Stimulated activated CD4-positive, alpha-beta T cell treated with anti-CD3 and anti-CD28 coated beads, Interleukin-4, amount 100 ng/mL, for 24 hours (primary cell): ENCODE results near the gene LRRC10B.

Source experiments
- DNase-seq: peaks from one replicate; pipeline ENCODE4 v3.0.0-alpha.2; 2020

The LRRC10B gene

DNA sequence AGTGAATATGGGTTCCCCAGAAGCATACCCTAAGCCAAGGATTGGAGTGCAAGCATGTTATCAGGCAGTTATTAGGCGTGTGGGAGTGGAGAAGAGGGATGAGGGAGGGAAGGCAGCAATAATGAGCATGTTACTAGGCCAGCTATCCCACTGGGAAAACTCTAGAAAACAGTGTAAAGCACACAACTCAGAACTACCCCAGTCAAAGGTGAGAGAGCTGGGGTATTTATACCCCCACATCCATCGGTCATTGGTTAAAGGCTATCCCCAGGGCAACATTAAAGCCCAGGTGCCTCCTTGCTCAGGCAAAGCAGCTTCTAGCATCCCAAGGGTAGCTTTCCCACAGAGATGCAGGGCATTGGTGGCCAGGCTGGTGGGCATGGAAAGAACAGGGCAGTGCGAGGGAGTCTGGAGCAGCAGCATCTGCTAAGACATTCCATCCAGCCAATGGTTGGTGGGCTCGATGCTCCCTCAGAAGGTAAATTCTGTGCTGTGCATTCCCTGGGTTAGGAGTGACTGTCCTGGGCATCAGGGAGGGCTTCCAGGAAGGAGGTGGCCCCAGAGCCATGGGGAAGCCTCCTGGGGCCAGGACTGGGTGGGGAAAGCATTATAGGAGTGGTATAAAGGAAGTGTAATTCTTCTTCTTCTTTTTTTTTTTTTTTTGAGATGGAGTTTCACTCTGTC lies 21.1 kb upstream of the LRRC10B start:
- DNase-seq, result no peak

DNA sequence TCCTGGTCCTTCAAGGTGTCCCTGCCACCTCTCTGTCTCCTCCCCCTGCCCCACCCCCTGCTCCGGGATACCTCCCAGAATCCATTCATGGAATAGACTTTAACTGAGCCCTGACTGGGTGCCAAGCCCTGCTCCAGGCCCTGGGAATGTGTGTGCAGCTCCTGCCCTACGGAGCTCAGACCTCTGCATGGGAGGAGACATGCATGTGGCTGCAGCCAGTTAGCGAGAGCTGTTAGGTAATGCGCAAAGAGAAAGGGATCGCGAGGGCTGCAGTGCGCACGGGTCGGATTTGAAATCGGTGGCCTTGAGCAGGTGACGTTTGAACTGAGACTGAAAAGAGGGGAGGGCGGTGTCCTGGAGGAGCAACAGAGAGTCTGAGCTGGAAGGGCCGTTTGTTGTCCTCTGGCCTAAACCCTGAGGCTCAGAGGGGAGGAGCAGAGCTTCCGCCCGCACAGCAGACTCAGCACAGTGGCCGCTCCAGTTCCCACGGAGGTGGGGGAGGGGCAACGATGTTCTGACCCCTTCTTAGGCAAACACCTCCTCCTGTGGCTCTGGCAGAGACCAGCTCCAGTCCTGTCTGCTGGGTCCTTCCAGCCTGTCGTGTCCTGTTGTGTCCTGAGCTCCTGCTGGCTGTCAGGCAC lies 19.8 kb upstream of the LRRC10B start:
- no peak for DNase-seq

DNA sequence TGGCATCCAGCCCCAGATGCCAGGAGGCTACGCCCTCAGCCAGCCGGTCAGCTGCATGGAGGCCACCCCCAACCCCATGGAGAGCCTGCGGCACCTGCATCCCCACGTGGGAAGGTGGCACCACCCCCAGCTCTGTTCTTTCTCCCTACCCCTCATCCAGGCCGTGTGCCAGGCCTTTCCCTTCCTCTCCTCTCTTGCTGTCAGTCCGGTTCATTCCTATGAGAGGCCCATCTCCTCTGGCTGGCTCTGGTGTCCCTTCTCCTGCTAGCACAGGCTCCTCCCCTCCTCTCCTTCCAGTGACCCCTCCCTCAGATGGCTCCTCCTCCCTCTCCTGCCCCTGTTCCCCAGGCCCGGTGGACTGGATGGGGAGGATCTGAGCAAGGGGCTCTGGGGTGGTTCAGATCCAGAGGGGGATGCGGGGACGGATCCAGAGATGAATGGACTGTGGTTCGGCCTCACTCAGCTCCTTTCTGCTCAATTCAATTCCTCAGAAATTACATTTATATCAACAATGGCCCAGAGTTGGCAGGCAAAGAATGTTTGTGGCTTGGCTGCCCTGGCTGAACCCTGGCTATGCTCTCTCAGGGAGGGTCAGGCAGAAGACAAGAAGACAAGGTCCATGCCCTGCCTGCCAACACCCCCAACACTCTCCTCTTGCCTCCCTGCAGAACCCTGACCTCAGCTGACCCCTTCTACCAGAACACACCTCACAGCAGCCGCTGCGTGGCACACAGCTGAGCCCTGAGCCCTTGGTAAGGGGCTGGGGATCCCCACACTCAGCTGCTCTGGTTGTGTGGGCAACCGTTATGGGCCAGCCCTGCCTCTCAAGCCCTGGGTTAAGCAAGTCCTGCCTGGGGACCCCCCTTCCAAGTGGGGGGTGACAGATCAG lies 18.5 kb upstream of the LRRC10B start:
- DNase-seq, result no peak

DNA sequence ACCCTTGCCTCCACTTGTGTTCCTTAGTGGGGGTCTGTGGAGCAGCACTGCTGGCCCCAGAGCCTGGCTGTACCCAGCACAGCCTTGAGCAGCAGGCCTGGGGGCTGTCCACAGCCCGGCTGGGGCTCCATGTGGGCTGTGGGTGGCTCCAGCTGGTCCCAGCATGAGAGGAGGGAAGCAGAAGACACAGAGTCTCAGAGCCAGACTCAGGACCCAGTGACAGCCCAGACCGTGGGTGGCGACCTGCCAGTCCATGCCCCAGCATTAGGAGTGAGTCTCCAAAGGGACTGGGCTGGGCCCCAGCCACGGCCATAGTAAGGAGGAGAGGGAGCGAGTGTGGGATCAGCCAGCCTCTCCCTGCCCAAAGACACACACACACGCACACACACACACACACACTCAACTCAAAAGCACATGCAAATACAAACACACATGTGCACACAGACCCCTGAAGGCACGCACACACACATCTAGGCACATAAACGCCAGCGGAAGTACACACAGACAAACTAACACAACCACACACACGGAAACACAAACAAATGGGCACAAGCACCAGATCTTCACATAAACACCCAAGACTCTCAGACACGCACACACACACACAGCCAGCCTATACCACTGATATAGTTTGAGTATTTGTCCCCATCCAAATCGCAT lies 16.7 kb upstream of the LRRC10B start:
- DNase-seq, result no peak

DNA sequence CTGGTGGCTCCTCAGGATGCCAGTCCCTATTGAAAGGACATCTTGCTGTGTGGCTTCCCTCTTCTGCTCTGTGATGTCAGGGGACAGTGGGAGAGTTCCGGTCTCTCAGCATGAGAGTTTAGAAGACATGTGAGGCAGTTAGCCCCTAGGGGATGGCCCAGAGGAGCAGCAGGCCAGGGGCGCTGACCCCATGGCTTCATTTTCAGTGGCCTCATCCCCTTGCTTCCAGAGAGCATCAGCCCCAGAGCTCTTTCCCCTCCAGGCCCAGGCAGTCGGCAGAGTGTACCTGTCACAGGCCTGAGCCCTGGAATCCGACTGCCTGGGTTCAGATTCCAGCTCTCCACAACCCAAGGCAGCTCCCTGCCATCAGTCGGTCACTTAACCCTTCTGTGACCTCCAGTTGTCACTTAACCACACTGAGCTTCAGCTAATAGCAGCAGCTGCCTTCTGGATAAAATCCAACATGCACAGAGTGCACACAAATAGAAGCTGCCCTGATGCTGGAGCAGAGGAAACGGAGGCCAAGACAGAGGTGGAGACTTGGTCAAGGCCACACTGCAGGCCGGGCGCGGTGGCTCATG lies 14.1 kb upstream of the LRRC10B start:
- DNase-seq, result no peak

DNA sequence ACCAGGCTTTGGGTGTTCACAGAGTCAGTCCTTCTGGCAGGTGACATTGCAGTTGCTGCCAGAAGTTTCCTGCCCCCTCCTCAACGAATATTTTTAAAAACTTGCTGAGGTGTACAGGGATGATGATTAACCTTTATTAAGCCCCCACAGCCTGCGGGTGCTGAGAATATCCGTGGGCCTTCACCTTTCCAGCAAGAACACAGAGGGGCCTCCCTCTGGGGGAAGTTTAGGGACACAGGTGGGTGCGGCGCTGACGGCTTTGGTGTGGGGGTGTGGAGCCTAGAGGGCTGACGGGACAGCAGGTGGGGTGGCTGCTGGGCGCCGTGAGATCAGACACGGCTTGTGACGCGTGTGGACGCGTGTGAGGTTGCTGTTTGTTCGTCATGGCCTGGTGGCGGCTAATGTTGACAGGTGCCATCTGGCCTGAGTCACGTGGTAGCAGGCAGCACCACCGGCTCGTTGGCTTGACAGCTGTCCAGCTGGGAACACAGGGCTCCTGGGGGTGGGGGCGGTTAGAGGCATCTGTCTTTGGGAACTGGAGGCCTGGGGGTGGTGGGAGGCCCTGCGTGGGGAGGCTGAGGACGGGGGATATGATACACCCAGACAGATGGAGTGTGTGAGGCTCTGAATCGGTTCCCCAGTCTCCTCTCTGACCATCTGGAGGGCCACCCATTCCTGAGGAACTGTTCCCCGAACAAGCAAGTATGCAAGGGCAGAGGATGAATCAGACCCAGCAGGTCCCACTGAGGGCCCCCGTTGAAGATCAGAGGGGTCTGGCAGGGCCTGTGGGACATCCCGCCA lies 12.5 kb upstream of the LRRC10B start:
- no peak for DNase-seq

DNA sequence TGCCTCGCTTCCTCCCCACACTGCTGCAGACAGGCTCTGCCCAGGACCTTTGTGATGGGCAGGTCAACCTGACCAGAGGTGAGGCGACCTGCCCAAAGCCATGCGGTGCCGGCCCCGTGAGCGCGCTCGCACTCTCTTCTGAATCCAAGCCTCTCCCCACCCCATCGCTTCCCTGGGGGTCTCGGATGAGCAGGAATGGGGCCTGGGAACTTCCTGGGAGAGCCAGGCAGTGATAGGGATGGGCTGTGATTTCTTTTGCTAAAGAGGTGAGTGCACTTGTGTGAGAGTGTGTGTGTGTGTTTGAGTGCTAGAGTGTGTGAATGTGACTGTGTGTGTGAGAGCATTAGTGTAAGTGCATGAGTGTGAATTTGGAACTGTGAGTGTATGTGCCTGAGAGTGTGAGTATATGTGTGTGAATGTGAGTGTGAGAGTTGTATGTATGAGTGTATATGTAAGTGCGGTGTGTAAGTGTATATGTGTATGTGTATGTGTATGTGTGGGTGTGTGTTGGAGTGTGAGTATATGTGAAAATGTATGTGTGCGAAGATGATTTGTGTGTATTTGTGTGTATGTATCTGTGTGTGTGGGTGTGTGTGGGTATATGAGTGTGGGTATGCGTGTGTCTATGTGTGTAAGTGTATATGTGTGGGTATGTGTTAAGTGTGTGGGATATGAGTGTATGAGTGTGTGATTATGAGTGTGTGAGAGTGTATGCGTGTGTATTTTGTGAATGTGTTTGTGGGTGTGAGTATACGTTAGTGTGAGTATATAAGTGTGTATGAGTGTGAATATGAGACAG lies 11.7 kb upstream of the LRRC10B start:
- no peak for DNase-seq

DNA sequence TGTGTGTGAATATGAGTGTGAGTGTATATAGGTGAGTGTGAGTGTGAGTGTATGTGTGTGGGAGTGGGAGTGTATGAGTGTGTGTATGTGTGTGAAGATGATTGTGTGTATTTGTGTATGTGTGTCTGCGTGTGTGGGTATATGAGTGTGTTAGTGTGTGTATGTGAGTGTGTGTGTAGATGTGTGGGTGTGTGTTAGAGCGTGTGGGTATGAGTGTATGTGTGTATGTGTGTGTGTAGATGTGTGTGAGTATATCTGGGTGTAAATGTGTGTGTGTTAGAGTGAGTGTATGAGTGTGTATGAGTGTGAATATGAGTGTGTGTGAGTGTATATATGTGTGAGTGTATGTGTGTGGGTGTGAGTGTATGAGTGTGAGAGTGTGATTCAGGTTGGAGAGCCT lies 11.1 kb upstream of the LRRC10B start:
- DNase-seq, result no peak

DNA sequence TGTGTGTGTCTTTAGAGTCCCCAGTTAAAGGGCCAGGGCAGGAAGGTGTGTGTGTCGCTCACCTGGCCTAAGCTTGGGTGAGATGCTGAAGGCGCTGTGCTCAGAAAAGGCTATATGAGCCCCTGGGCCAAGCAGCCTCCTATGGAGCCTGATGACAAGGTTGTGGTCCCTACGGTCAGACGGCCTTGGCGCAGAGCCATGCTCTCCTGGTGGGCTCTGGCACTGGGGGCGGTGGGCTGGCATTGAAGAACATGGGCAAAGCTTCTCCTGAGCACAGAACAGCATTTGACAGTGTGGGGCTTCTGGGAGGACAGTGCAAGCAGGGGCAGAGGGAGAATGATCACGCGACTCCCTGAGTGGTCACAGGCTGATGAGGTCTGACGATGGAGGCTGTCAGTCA lies 10.7 kb upstream of the LRRC10B start:
- no peak for DNase-seq

DNA sequence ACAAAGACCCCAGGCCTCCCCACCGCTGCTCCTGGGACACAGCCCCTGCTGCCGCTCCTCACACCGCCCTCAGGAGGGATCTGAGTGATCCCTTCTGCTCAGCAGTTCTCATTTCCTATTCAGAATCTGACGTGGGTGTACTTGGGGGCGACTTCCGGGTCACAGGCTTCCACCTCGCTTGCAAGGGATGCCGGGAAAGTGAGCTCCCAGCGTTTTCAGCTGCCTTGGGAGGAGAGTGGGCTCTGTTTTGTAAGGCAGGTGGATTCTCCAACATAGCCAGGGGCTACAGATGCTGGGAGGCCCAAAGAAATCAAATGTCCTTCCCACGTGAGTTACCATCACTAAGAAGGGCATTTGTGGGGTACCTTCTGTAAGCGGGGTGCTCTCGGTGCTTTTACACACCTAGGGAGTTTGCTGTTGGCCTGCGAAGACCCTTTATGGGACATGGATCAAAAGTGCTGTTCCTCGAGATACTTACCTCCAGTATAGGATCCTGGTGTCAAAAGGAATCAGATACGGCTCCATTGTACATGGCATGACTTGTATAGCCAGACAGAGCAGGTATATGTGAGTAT lies 9.7 kb upstream of the LRRC10B start:
- no peak for DNase-seq

DNA sequence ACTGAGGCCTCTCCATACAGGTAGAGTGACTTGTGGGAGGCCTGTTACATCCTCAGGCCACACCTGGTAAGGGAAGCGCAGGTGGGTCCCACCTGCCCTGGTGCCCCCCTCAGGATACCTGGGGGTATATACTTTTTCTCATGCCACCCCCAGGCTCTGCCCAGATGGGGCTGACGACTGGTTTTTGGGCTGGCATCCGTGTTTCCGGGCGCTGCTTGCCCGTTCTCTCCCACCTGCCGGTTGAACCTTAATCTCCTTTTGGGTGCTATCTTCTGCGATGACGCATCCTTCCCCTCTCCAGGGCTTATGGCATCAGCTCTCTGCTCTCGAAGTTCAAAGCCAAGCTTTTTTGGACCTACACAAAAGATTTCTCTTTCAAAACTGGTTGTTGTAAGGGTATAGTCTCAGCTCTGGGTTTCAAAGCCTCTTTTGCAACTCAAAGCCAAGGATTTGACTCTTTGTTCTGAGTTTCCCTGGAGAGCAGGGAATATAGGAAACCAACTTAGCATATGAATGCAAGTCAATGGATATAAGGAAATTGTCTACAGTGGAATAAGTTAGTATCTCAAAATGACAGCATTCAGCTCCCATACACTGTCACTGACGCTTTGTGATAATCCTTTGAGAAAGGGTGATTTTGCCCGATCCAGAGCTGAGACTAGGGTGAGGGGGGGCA lies 8.6 kb upstream of the LRRC10B start:
- DNase-seq, result no peak

DNA sequence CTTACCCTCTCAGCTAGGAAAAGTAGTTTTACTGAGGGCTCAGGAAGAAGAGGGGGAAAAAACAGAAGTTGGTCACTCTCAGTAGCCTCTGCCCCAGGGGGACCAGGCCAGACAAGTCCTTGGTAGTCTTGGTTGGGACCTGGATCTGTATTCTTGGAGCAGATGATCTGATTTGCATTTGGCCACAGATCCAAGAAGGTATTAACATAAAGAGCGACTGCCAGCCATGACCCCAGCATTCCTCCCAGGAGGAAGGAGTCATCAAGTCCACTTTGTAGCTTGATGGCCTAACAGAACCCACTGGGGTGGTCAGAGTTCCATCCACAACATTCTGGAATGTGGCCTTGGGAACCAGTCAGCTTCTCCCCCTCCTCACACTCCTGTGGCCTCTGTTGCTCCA lies 6.0 kb upstream of the LRRC10B start:
- DNase-seq, result no peak

DNA sequence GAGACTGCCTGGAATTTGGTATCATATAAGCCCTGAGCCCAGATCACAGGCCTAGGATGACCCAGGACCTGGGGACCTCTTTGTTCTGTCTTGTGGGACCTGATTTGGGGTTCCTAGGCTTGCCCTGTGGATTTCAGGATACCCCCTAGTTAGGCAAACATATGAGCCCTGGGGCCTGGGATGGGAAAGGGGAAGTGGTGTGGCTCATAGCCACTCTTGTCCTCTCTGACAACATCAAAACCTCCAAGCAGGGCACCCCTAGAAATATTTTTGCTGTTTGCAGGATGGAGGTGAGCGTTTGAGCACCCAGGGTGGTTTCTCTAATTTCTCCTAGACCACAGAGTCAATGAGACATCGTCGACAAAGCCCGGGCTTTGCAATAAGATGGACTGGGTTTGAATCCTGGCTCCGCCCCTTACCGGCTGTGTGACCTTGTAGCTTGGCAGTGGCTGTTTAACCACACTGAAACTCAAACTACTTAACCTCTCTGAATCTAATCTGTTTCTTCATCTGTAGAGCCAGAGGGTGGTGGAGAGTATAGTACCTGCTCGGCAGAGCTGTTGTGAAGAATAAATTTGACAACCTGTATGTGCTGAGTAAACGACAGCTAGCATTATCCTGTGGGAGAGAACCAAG lies 5.3 kb upstream of the LRRC10B start:
- no peak for DNase-seq

DNA sequence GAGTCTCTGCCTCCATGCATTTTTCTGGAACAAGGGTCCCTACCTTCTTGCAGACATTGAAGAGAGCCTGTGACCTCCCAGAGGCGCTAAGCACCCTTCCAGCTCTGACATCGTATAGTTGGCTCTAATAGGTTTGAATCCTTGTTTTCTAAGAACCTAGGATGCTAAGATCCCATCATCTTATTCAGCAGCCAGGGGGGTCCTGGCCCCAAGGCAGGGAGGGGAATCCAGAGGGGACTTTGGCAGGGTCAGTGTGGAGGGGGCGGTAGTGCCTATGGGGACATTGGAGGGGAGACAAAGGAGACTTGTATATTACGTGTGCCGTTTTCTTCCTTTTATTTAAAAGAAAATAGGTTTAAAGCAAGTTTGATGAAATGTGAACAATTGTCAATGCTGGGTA lies 3.4 kb upstream of the LRRC10B start:
- DNase-seq, result no peak

DNA sequence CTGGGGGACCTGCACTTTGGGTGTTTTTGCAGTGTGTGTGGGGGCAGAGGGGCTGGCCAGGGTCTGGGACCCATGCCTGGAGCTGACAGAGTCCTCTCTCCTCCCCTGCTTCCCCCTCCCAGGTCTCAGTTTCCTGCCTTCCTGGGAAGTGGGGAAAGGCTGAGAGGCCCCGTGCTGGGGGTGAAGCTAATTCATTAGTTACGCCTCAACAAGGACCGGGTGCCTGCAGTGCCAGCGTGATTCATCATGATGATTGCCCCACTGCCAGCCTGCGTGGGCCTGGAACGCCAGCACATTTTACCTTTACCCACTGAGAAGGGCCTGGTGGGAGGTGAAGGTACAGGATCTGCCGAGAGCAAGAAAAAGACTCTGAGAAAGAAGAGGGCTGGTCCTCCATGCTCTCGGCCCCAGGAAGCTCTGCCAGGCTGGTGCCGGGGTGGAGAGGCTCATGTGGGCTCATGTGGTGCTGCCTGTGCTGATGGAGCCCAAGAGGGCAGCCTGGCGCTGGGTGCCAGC lies 2.9 kb upstream of the LRRC10B start:
- no peak for DNase-seq

DNA sequence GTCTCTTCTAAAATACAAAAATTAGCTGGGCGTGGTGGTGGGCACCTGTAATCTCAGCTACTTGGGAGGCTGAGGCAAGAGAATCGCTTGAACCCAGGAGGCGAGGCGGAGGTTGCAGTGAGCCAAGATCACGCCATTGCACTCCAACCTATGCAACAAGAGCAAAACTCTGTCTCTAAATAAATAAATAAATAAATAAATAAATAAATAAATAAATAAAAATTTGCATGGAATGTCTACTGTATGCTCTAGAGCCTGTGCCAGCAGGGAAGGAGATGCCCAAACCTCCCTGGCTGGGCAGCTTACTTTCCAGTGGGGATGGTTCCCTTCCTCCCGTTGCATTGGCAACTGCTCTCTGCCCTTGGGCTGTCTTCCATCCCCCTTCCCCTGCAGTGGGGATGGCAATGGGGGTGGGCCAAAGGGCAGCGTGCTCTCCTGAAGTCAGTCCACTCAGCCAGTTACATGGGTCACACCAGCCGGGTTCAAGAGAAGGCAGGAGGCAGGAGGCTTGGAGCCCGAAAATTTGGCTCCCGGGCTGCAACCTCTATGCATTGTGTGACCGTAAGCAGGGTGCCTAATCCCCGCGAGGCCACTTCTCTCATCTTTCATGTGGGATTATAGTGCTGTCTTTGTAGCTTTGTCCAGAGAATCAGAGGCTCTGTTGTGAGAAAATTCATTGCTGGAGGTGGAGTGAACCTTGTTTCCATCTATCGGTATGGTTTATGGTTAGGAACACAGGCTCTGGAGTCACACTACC lies 1.4 kb upstream of the LRRC10B start:
- no peak for DNase-seq

DNA sequence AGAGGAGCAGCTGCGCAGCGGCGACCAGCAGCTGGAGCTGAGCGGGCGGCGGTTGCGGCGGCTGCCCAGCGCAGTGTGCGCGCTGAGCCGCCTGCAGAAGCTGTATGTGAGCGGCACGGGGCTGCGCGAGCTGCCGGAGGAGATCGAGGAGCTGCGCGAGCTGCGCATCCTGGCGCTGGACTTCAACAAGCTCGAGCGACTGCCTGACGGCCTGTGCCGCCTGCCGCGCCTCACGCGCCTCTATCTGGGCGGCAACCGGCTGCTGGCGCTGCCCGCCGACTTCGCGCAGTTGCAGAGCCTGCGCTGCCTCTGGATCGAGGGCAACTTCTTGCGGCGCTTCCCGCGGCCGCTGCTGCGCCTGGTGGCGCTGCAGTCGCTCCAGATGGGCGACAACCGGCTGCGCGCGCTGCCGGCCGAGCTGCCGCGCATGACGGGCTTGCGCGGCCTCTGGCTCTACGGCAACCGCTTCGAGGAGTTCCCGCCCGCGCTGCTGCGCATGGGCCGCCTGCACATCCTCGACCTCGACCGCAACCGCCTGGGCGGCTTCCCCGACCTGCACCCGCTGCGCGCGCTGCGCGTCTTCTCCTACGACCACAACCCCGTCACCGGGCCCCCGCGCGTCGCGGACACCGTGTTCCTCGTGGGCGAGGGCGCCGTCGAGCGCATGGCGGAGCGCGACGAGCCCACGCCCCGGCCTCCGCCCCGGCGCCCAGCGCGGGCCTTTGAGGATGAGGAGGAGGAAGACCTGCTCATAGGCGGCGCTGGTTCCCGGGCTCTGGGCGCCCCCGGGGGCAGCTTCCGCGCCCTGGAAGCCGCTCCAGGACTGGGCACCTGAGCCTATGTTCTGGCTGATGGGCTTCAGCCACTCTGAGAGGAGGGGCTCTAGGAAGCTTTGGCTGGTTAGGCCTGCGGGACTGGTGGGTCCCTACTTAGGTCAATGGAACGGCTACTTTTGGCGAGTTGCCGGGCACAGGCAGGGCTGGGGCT lies 787 bp downstream of the LRRC10B start:
- peak; percentile 67 for DNase-seq
